Ureter (tissue), 1 donor: ENCODE results near the gene LRRC15. TPM values are rescaled to one million over a fixed set of nuclear protein-coding genes. Genes with fewer than 3 reads are reported as not detected.

Source experiments
- DNase-seq: peaks from one replicate; pipeline ENCODE4 v3.0.0-alpha.2; 2020; ENCODE audit warnings: low spot score
- total RNA-seq: library from RNA; stranded (reverse); gene quantifications from one replicate; pipeline ENCODE4 v1.2.4, GENCODE V29; 2023
- donor health status: DM: yes; HTN: yes; CAD: no.

LRRC15 gene
- total RNA-seq, 1 donor from 2014 or later = 0.29 TPM

GRCh38 chr3:194386066-194386465 lies 16.5 kb upstream of the LRRC15 start:
- DNase-seq = no peak

GRCh38 chr3:194384569-194385001 lies 15.0 kb upstream of the LRRC15 start:
- DNase-seq = no peak

GRCh38 chr3:194384156-194384555 lies 14.6 kb upstream of the LRRC15 start:
- no peak for DNase-seq

- no peak for DNase-seq
Observed at GRCh38 chr3:194383276-194383940, 13.9 kb upstream of the LRRC15 start.

- DNase-seq = no peak
Observed at GRCh38 chr3:194382892-194383223, 13.3 kb upstream of the LRRC15 start.

- DNase-seq = no peak
Observed at GRCh38 chr3:194382196-194382891, 12.8 kb upstream of the LRRC15 start.

GRCh38 chr3:194381460-194381875 lies 11.9 kb upstream of the LRRC15 start:
- no peak for DNase-seq

GRCh38 chr3:194380326-194380725 lies 10.8 kb upstream of the LRRC15 start:
- DNase-seq = no peak

GRCh38 chr3:194379651-194380050 lies 10.1 kb upstream of the LRRC15 start:
- no peak for DNase-seq

- no peak for DNase-seq
Observed at GRCh38 chr3:194379231-194379630, 9.7 kb upstream of the LRRC15 start.

GRCh38 chr3:194377708-194378107 lies 8.2 kb upstream of the LRRC15 start:
- no peak for DNase-seq

GRCh38 chr3:194376241-194376560 lies 6.7 kb upstream of the LRRC15 start:
- DNase-seq = no peak

GRCh38 chr3:194375473-194376240 lies 6.1 kb upstream of the LRRC15 start:
- no peak for DNase-seq

GRCh38 chr3:194374935-194375334 lies 5.4 kb upstream of the LRRC15 start:
- DNase-seq = no peak

- no peak for DNase-seq
Observed at GRCh38 chr3:194373899-194374298, 4.4 kb upstream of the LRRC15 start.

- no peak for DNase-seq
Observed at GRCh38 chr3:194373028-194373427, 3.5 kb upstream of the LRRC15 start.

- DNase-seq = no peak
Observed at GRCh38 chr3:194370753-194371152, 1.2 kb upstream of the LRRC15 start.

- DNase-seq = no peak
Observed at GRCh38 chr3:194368918-194369317, 625 bp downstream of the LRRC15 start.

GRCh38 chr3:194367992-194368841 lies 1.3 kb downstream of the LRRC15 start:
- no peak for DNase-seq

- no peak for DNase-seq
Observed at GRCh38 chr3:194365978-194366490, 3.5 kb downstream of the LRRC15 start.

- no peak for DNase-seq
Observed at GRCh38 chr3:194365526-194365925, 4.0 kb downstream of the LRRC15 start.
